ENCODE results near the gene PKP1.

PKP1 gene

DNA sequence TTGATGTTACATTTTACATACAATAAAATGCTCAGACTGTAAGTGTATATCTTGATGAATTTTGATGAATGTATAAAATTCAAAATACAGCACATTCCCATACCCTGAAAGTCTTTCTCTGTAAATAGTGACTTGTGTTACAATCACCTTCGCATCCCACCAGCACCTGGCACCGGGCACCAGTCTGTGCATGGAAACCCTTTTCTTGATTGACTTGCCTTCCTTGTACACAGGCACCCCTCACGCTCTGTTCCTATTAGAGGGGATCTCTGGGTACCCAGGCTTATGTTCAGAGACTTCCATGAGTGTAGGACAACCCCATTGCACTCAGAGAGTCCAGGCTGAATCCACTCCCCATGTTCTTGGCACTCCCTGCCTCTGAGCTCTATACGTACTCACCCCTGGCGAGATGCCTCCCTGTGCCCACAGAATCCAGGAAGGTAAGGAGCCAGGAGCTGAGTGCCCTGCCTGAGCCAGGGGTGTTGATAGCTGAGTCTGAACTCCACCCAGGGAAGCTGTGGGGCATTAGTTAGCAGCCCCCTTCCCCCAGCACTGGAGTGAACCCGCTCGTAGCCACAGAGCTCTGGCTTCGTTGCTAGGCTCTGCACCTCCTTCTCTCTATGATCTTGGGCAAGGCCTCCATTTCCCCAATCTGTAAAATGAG is 22.5 kb upstream of the PKP1 start:
- Histone ChIP-seq H3K4me1 (ENCODE audit: control insufficient read depth, insufficient read depth, low read length) (peaks cover 14% of the 10 kb centered on the region), H3K27ac (ENCODE audit: low read depth, low read length) (no peak overlapping the region), H3K9me3 (ENCODE audit: control insufficient read depth, insufficient read depth, low read depth, low read length) (peaks cover 3% of the 10 kb centered on the region; the same call in 1 of the 2 replicates), H3K9ac (ENCODE audit: low read length) (no peak overlapping the region), H3K27me3 (ENCODE audit: control insufficient read depth, insufficient read depth, low read length) (peaks cover 20% of the 10 kb centered on the region), H3K36me3 (ENCODE audit: control insufficient read depth, insufficient read depth, low read length) (no peaks in the 10 kb centered on the region), H3K4me3 (ENCODE audit: low read depth, low read length) (no peak overlapping the region)

DNA sequence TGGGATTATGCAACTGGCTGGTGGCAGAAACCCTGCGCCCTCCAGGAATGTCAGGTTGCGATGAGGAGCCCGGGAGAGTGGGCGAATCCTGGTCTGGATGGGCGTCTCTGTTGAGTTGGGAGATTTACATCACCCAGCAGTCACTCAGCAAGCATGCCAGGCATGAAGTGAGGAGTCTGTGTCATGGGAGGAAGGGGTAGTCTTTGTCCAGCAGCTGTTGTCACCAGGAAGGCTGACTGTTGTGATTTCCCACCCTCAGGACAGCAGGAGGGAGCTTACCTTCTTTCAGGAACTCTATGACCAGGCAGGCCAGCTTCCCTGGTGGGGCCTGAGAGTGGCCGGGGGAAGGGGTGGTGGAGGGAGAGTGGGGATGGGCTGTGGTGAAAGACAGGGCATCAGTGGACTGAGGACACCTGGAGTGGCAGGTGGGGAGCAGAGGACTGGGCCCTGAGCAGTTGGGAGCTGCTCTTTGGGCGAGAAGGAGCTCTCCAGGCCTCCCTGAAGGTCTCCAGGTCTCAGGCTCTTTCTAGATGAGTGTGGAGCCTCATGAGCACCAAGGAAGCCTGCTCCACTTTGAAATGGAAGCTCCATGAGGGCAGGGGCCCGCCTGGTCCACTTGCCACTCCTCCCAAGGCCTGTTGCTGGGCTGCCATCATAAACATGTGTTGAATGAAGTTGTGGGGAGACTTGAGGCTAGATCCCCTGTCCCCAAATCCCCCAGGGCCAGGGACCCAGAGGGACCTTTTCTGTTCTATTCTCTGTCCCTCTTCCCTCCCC is 21.3 kb upstream of the PKP1 start:
- Histone ChIP-seq H3K4me3 (ENCODE audit: low read depth, low read length) (no peak overlapping the region), H3K27me3 (ENCODE audit: control insufficient read depth, insufficient read depth, low read length) (peaks cover 20% of the 10 kb centered on the region), H3K9ac (ENCODE audit: low read length) (no peak overlapping the region), H3K27ac (ENCODE audit: low read depth, low read length) (no peak overlapping the region), H3K36me3 (ENCODE audit: control insufficient read depth, insufficient read depth, low read length) (no peaks in the 10 kb centered on the region), H3K4me1 (ENCODE audit: control insufficient read depth, insufficient read depth, low read length) (peaks cover 14% of the 10 kb centered on the region), H3K9me3 (ENCODE audit: control insufficient read depth, insufficient read depth, low read depth, low read length) (peaks cover 3% of the 10 kb centered on the region; the same call in 1 of the 2 replicates)

DNA sequence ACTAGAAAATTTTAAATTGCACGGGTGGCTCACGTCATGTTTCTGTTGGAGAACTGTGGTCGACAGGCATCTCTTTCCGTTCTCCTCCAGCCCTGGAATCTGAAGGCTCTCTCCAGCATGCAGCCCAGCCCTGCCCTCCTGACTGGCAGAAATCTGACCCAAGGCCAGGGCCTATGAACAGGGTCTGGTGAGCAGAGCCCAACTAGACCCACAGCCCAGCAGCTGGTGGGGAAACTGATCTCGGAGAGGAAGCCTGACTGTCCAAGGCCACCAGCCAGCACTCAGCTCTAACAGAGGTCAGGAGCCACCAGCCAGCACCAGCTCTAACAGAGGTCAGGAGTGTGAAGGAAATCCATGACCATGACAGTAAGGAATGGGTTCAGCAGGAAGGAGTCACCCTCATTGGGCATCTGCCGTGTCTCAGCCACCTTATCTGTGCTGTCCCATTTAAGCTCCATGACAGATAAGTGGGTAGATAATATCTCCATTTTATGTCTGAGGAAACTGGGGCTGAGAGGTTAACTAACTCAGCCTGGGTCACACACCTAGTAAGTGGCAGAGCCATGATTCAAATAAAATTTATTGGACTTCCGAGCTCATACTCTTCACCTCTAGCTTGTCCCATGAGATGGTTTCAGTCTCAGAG is 20.2 kb upstream of the PKP1 start:
- no peaks in the 10 kb centered on the region for H3K36me3 ChIP-seq (ENCODE audit: control insufficient read depth, insufficient read depth, low read length)
- H3K4me3 ChIP-seq (ENCODE audit: low read depth, low read length) = no peak overlapping the region
- H3K9ac ChIP-seq (ENCODE audit: low read length) = no peak overlapping the region
- peaks cover 14% of the 10 kb centered on the region for H3K4me1 ChIP-seq (ENCODE audit: control insufficient read depth, insufficient read depth, low read length)
- no peaks in the 10 kb centered on the region; the same call in 1 of the 2 replicates for H3K9me3 ChIP-seq (ENCODE audit: control insufficient read depth, insufficient read depth, low read depth, low read length)
- H3K27ac ChIP-seq (ENCODE audit: low read depth, low read length) = no peak overlapping the region
- peaks cover 20% of the 10 kb centered on the region for H3K27me3 ChIP-seq (ENCODE audit: control insufficient read depth, insufficient read depth, low read length)

- Histone ChIP-seq H3K27me3 (ENCODE audit: control insufficient read depth, insufficient read depth, low read length) (peaks cover 20% of the 10 kb centered on the region), H3K36me3 (ENCODE audit: control insufficient read depth, insufficient read depth, low read length) (no peaks in the 10 kb centered on the region), H3K9me3 (ENCODE audit: control insufficient read depth, insufficient read depth, low read depth, low read length) (no peaks in the 10 kb centered on the region), H3K27ac (ENCODE audit: low read depth, low read length) (no peak overlapping the region), H3K4me1 (ENCODE audit: control insufficient read depth, insufficient read depth, low read length) (peaks cover 12% of the 10 kb centered on the region), H3K9ac (ENCODE audit: low read length) (no peak overlapping the region), H3K4me3 (ENCODE audit: low read depth, low read length) (no peak overlapping the region)
Measured at GRCh38 chr1:201264072-201264471, 19.2 kb upstream of the PKP1 start.

GRCh38 chr1:201264554-201264953 is 18.8 kb upstream of the PKP1 start:
- Histone ChIP-seq H3K27ac (ENCODE audit: low read depth, low read length) (no peak overlapping the region), H3K36me3 (ENCODE audit: control insufficient read depth, insufficient read depth, low read length) (no peaks in the 10 kb centered on the region), H3K9ac (ENCODE audit: low read length) (no peak overlapping the region), H3K4me3 (ENCODE audit: low read depth, low read length) (no peak overlapping the region), H3K4me1 (ENCODE audit: control insufficient read depth, insufficient read depth, low read length) (peaks cover 8% of the 10 kb centered on the region), H3K9me3 (ENCODE audit: control insufficient read depth, insufficient read depth, low read depth, low read length) (no peaks in the 10 kb centered on the region), H3K27me3 (ENCODE audit: control insufficient read depth, insufficient read depth, low read length) (peaks cover 20% of the 10 kb centered on the region)

DNA sequence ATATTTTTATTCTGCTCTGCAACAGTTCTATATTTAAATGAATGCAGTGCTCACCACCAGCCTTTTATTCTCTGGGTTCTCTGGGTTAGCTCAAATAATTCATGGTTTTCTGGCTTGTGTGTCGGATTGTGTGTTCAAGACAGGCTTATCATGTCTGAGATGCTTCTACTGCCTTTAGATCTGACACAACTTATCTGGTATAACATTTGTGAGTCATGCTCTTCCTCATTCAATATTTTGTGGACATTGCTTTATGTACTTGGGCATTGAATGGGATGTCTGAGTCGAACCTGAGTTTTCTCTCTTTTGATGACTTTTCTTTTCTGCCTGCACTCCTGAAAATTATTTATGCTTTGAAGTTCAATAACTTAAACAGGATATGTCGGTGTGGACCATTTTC is 17.6 kb upstream of the PKP1 start:
- H3K36me3 ChIP-seq (ENCODE audit: control insufficient read depth, insufficient read depth, low read length) = no peaks in the 10 kb centered on the region
- H3K4me3 ChIP-seq (ENCODE audit: low read depth, low read length) = no peak overlapping the region
- H3K27me3 ChIP-seq (ENCODE audit: control insufficient read depth, insufficient read depth, low read length) = peaks cover 11% of the 10 kb centered on the region
- H3K27ac ChIP-seq (ENCODE audit: low read depth, low read length) = no peak overlapping the region
- no peak overlapping the region for H3K9ac ChIP-seq (ENCODE audit: low read length)
- H3K9me3 ChIP-seq (ENCODE audit: control insufficient read depth, insufficient read depth, low read depth, low read length) = no peaks in the 10 kb centered on the region
- no peaks in the 10 kb centered on the region; the same call in 1 of the 2 replicates for H3K4me1 ChIP-seq (ENCODE audit: control insufficient read depth, insufficient read depth, low read length)

DNA sequence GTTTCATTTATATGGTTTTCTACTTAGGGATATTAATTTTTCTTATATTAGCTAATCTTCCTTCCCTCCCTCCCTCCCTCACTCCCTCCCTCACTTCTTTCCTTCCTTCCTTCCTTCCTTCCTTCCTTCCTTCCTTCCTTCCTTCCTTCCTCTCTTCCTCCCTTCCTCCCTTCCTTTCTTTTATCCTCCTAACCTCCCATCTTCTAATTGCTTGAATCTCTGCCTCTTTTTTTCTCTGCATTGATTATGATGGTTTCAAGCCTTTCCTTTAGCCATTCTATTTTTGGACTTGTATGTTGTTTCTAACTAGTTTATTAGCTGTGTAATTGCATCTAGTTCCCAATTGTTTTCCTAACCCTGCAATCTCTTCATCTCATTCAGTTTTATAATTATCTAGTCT is 17.0 kb upstream of the PKP1 start:
- Histone ChIP-seq H3K4me1 (ENCODE audit: control insufficient read depth, insufficient read depth, low read length) (no peaks in the 10 kb centered on the region; the same call in 1 of the 2 replicates), H3K27me3 (ENCODE audit: control insufficient read depth, insufficient read depth, low read length) (peaks cover 6% of the 10 kb centered on the region; the same call in 1 of the 2 replicates), H3K9me3 (ENCODE audit: control insufficient read depth, insufficient read depth, low read depth, low read length) (no peaks in the 10 kb centered on the region), H3K27ac (ENCODE audit: low read depth, low read length) (no peak overlapping the region), H3K36me3 (ENCODE audit: control insufficient read depth, insufficient read depth, low read length) (no peaks in the 10 kb centered on the region), H3K4me3 (ENCODE audit: low read depth, low read length) (no peak overlapping the region), H3K9ac (ENCODE audit: low read length) (no peak overlapping the region)

- Histone ChIP-seq H3K9ac (ENCODE audit: low read length) (no peak overlapping the region), H3K27me3 (ENCODE audit: control insufficient read depth, insufficient read depth, low read length) (peaks cover under 1% of the 10 kb centered on the region; the same call in 1 of the 2 replicates), H3K4me3 (ENCODE audit: low read depth, low read length) (no peak overlapping the region), H3K36me3 (ENCODE audit: control insufficient read depth, insufficient read depth, low read length) (no peaks in the 10 kb centered on the region), H3K4me1 (ENCODE audit: control insufficient read depth, insufficient read depth, low read length) (no peaks in the 10 kb centered on the region; the same call in 1 of the 2 replicates), H3K27ac (ENCODE audit: low read depth, low read length) (no peak overlapping the region), H3K9me3 (ENCODE audit: control insufficient read depth, insufficient read depth, low read depth, low read length) (no peaks in the 10 kb centered on the region)
Measured at GRCh38 chr1:201266774-201267173, 16.5 kb upstream of the PKP1 start.

- H3K27me3 ChIP-seq (ENCODE audit: control insufficient read depth, insufficient read depth, low read length) = no peaks in the 10 kb centered on the region; the same call in 1 of the 2 replicates
- H3K4me1 ChIP-seq (ENCODE audit: control insufficient read depth, insufficient read depth, low read length) = peaks cover 2% of the 10 kb centered on the region; the same call in 1 of the 2 replicates
- no peak overlapping the region for H3K4me3 ChIP-seq (ENCODE audit: low read depth, low read length)
- no peak overlapping the region for H3K9ac ChIP-seq (ENCODE audit: low read length)
- H3K9me3 ChIP-seq (ENCODE audit: control insufficient read depth, insufficient read depth, low read depth, low read length) = no peaks in the 10 kb centered on the region
- H3K27ac ChIP-seq (ENCODE audit: low read depth, low read length) = no peak overlapping the region
- no peaks in the 10 kb centered on the region for H3K36me3 ChIP-seq (ENCODE audit: control insufficient read depth, insufficient read depth, low read length)
Measured at GRCh38 chr1:201267481-201268229, 15.7 kb upstream of the PKP1 start.

GRCh38 chr1:201268604-201269151 is 14.6 kb upstream of the PKP1 start:
- peaks cover 2% of the 10 kb centered on the region; the same call in 1 of the 2 replicates for H3K27me3 ChIP-seq (ENCODE audit: control insufficient read depth, insufficient read depth, low read length)
- no peaks in the 10 kb centered on the region for H3K36me3 ChIP-seq (ENCODE audit: control insufficient read depth, insufficient read depth, low read length)
- no peak overlapping the region for H3K27ac ChIP-seq (ENCODE audit: low read depth, low read length)
- H3K4me1 ChIP-seq (ENCODE audit: control insufficient read depth, insufficient read depth, low read length) = peaks cover 6% of the 10 kb centered on the region; the same call in 1 of the 2 replicates
- no peak overlapping the region for H3K9ac ChIP-seq (ENCODE audit: low read length)
- no peaks in the 10 kb centered on the region for H3K9me3 ChIP-seq (ENCODE audit: control insufficient read depth, insufficient read depth, low read depth, low read length)
- H3K4me3 ChIP-seq (ENCODE audit: low read depth, low read length) = no peak overlapping the region
